ENCODE measurements around the gene TRIM56. TPM values are rescaled to one million over a fixed set of nuclear protein-coding genes. Genes with fewer than 3 reads are reported as not detected.

Gene TRIM56
- total and polyA plus RNA-seq, 2 of the 13 experiments (the other 11 are each of a cell fraction or from before 2014, with no cell fraction given): 3.2 to 7.1 TPM

- TF ChIP-seq, protein P1, sequence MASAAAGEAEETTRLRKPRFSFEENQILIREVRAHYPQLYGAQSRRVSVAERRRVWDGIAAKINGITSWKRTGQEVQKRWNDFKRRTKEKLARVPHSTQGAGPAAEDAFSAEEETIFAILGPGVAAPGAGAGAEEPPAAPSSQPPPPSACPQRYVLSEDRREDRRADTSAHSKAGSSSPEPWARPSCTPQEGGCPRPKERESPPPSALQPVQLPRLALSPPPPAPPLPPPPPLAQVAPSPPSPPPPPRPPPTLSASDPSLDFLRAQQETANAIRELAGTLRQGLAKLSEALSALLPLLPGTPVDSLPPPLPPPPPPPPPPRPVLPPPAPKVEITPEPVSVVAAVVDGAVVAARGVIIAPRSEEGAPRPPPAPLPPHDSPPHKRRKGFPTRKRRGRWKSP (CRISPR knock-in tag; IDR thresholded peaks at IDR 0.05): no peak
- TF ChIP-seq RFXAP (CRISPR knock-in tag; IDR thresholded peaks at IDR 0.05; ENCODE audit: borderline replicate concordance) (no peak), HMG20A (CRISPR knock-in tag; IDR thresholded peaks at IDR 0.05; ENCODE audit: borderline replicate concordance) (0 out of 2 replicates have a peak, but pooled peaks have one; percentile 18), ARNT2 (CRISPR knock-in tag; IDR thresholded peaks at IDR 0.05; ENCODE audit: low read depth) (no peak), SMYD3 (CRISPR knock-in tag; IDR thresholded peaks at IDR 0.05) (no peak), ZNF263 (CRISPR knock-in tag; IDR thresholded peaks at IDR 0.05) (0 out of 2 replicates have a peak, but pooled peaks have one; percentile 32), FOSL2 (CRISPR knock-in tag; IDR thresholded peaks at IDR 0.05) (peak; percentile 29; the same call in 1 of the 2 replicates), SMC3 (IDR thresholded peaks at IDR 0.05; ENCODE audit: low read length) (peak; percentile 65), SIX1 (CRISPR knock-in tag; IDR thresholded peaks at IDR 0.05; ENCODE audit: borderline replicate concordance) (no peak), BCL6 (CRISPR knock-in tag; IDR thresholded peaks at IDR 0.05) (0 out of 2 replicates have a peak, but pooled peaks have one; percentile 28), CBX5 (CRISPR knock-in tag; IDR thresholded peaks at IDR 0.05; ENCODE audit: borderline replicate concordance) (0 out of 2 replicates have a peak, but pooled peaks have one; percentile 49), NONO (IDR thresholded peaks at IDR 0.05) (no peak), NONO (CRISPR knock-in tag; conservative IDR thresholded peaks at IDR 0.05) (peak; percentile 66; the same call in 1 of the 2 replicates), STAG1 (CRISPR knock-in tag; IDR thresholded peaks at IDR 0.05) (peak; percentile 87), KDM2A (CRISPR knock-in tag; IDR thresholded peaks at IDR 0.05; ENCODE audit: borderline replicate concordance, low read depth) (peak; percentile 69), TEF (CRISPR knock-in tag; IDR thresholded peaks at IDR 0.05) (no peak), RARA (CRISPR knock-in tag; IDR thresholded peaks at IDR 0.05) (0 out of 2 replicates have a peak, but pooled peaks have one; percentile 6), NCOR1 (IDR thresholded peaks at IDR 0.05; ENCODE audit: borderline replicate concordance, low read length) (no peak), SKI (IDR thresholded peaks at IDR 0.05; ENCODE audit: partially characterized antibody) (peak; percentile 16), MAX (IDR thresholded peaks at IDR 0.05) (no peak)
- TF ChIP-seq, protein P2, sequence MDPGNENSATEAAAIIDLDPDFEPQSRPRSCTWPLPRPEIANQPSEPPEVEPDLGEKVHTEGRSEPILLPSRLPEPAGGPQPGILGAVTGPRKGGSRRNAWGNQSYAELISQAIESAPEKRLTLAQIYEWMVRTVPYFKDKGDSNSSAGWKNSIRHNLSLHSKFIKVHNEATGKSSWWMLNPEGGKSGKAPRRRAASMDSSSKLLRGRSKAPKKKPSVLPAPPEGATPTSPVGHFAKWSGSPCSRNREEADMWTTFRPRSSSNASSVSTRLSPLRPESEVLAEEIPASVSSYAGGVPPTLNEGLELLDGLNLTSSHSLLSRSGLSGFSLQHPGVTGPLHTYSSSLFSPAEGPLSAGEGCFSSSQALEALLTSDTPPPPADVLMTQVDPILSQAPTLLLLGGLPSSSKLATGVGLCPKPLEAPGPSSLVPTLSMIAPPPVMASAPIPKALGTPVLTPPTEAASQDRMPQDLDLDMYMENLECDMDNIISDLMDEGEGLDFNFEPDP (CRISPR knock-in tag; conservative IDR thresholded peaks at IDR 0.05): no peak
- TF ChIP-seq, protein P3, sequence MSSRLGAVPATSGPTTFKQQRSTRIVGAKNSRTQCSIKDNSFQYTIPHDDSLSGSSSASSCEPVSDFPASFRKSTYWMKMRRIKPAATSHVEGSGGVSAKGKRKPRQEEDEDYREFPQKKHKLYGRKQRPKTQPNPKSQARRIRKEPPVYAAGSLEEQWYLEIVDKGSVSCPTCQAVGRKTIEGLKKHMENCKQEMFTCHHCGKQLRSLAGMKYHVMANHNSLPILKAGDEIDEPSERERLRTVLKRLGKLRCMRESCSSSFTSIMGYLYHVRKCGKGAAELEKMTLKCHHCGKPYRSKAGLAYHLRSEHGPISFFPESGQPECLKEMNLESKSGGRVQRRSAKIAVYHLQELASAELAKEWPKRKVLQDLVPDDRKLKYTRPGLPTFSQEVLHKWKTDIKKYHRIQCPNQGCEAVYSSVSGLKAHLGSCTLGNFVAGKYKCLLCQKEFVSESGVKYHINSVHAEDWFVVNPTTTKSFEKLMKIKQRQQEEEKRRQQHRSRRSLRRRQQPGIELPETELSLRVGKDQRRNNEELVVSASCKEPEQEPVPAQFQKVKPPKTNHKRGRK (CRISPR knock-in tag; IDR thresholded peaks at IDR 0.05): no peak
- TF ChIP-seq, protein P4, sequence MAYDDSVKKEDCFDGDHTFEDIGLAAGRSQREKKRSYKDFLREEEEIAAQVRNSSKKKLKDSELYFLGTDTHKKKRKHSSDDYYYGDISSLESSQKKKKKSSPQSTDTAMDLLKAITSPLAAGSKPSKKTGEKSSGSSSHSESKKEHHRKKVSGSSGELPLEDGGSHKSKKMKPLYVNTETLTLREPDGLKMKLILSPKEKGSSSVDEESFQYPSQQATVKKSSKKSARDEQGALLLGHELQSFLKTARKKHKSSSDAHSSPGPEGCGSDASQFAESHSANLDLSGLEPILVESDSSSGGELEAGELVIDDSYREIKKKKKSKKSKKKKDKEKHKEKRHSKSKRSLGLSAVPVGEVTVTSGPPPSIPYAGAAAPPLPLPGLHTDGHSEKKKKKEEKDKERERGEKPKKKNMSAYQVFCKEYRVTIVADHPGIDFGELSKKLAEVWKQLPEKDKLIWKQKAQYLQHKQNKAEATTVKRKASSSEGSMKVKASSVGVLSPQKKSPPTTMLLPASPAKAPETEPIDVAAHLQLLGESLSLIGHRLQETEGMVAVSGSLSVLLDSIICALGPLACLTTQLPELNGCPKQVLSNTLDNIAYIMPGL (CRISPR knock-in tag; IDR thresholded peaks at IDR 0.05; ENCODE audit: borderline replicate concordance in 1 of 2, low read depth in 1 of 2): peak in 1 of 2 experiments; percentile 30; a peak in 1 of 4 replicates
These were observed 7.8 kb upstream of the TRIM56 start (continued) for GRCh38 chr7:101077303-101078086.
